ENCODE results near the gene RALGAPA1.

GRCh38 chr14:35779368-35779767 lies 29.7 kb downstream of the RALGAPA1 start:
- TF ChIP-seq CTCF (IDR thresholded peaks at IDR 0.05), result no peak
- TF ChIP-seq EZH2 (IDR thresholded peaks at IDR 0.05; ENCODE audit: borderline replicate concordance, insufficient read depth, low read depth, low read length, poor library complexity, severe bottlenecking), result no peak
